GM12891 (cell line): ENCODE results near the gene TRIM27.

Experiments
- POLR2A ChIP-seq: IDR thresholded peaks from 2 replicates; pipeline ENCODE4 v1.6.1; 2011; ENCODE audit warnings: low read depth, low read length, control low read depth
- POLR2AphosphoS5 ChIP-seq: IDR thresholded peaks from 2 replicates; pipeline ENCODE4 v1.6.1; 2011; ENCODE audit warnings: low read depth, low read length, control low read depth
- POU2F2 ChIP-seq: IDR thresholded peaks from 2 replicates; pipeline ENCODE4 v1.6.1; 2011; ENCODE audit warnings: low read depth, mild to moderate bottlenecking, control low read depth, low read length, moderate library complexity
- SPI1 ChIP-seq: IDR thresholded peaks from 2 replicates; pipeline ENCODE4 v1.6.1; 2011; ENCODE audit warnings: low read depth, low read length, control low read depth
- TAF1 ChIP-seq: IDR thresholded peaks from 2 replicates; pipeline ENCODE4 v1.6.1; 2011; ENCODE audit warnings: low read depth, low read length, control low read depth

DNA sequence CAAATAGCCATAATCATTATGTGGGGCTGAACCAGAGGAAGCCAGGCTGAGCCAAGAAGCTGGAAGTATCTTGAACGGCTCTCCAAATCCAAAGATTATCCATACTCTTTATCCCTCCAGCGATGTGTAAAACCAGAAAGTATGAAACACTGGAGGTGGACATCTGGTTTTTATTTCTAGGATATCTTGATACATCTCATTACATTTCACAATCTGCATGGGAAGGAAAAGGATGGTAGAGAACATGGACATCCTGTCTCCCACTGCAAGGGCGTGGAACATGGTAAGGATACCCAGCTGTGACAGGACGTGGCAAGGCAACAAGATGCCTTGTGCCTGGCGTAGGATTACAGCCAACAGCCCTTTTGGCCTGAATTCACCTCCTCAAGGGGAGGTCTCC, 20.1 kb downstream of the TRIM27 start:
- TF ChIP-seq POU2F2 (no peak), POLR2A (no peak), TAF1 (no peak), POLR2AphosphoS5 (no peak), SPI1 (no peak)
